DOHH2 (cell line): Measurements from ENCODE around the gene PLEKHG2.

Source experiments
- EZH2phosphoT487 ChIP-seq: fragments of 200-600 bp; sonication (generic); IDR thresholded peaks from 2 replicates; pipeline ENCODE4 v1.6.1; 2017; ENCODE audit warnings: borderline replicate concordance, mild to moderate bottlenecking, antibody characterized with exemption, low read length, moderate library complexity, mixed read lengths
- TF ChIP-seq, protein P1 (sequence below): fragments of 200-600 bp; sonication (generic); IDR thresholded peaks from one replicate; pipeline ENCODE4 v1.5.1; 2014; ENCODE audit warnings: antibody characterized with exemption, mild to moderate bottlenecking, low read depth, low read length; ENCODE audit not compliant: poor library complexity, severe bottlenecking

DNA sequence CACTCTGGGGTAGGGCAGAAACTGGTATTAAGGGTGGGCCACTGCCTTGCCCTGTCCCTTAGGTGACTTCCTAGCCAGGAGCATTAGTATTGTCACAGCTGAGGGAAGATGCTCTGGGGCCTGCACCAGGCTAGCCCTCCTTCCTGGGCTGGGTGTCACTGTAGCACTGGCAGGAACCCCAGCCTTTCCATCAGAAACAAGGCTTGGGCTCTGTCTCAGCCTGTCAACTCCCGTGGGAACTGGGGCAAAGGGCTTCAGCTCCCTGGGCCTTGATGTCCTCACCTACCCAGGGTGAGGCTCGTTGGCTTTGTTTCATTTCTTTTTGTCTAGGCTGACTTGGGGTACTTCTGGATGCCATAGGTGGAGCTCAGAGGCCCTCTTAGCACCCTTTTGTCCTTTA is 39.5 kb upstream of the PLEKHG2 start:
- TF ChIP-seq, protein P1, sequence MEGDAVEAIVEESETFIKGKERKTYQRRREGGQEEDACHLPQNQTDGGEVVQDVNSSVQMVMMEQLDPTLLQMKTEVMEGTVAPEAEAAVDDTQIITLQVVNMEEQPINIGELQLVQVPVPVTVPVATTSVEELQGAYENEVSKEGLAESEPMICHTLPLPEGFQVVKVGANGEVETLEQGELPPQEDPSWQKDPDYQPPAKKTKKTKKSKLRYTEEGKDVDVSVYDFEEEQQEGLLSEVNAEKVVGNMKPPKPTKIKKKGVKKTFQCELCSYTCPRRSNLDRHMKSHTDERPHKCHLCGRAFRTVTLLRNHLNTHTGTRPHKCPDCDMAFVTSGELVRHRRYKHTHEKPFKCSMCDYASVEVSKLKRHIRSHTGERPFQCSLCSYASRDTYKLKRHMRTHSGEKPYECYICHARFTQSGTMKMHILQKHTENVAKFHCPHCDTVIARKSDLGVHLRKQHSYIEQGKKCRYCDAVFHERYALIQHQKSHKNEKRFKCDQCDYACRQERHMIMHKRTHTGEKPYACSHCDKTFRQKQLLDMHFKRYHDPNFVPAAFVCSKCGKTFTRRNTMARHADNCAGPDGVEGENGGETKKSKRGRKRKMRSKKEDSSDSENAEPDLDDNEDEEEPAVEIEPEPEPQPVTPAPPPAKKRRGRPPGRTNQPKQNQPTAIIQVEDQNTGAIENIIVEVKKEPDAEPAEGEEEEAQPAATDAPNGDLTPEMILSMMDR = no peak
- TF ChIP-seq EZH2phosphoT487 = no peak
